OCI-LY3 (cell line): ENCODE data around the gene PIK3C2G.

ENCODE experiments used
- H2AFZ ChIP-seq: fragments of 200-600, 300-600 bp; shearing (Covaris generic); 2 replicates; pipeline ENCODE4 v1.6.0; 2014; ENCODE audit warnings: antibody characterized with exemption, low read depth, low read length
- H3K27ac ChIP-seq: fragments of 200-600, 300-600 bp; sonication (generic); 2 replicates; pipeline ENCODE4 v1.5.1; 2014; ENCODE audit warnings: mild to moderate bottlenecking, low read length, moderate library complexity, mixed read lengths
- H3K27me3 ChIP-seq: fragments of 200-600, 300-600 bp; sonication (generic); 2 replicates; pipeline ENCODE4 v1.6.1; 2014; ENCODE audit warnings: low read depth, low read length, mixed read lengths
- H3K36me3 ChIP-seq: fragments of 200-600, 300-600 bp; sonication (generic); replicated peaks from 2 replicates; pipeline ENCODE3; 2014; ENCODE audit warnings: low read depth, low read length, mixed read lengths
- H3K4me1 ChIP-seq: fragments of 300-600, 200-600 bp; sonication (generic); 2 replicates; pipeline ENCODE4 v1.6.1; 2014; ENCODE audit warnings: low read length, mixed read lengths
- H3K4me2 ChIP-seq: fragments of 200-600, 300-600 bp; sonication (generic); 2 replicates; pipeline ENCODE4 v1.6.1; 2014; ENCODE audit warnings: low read length, mixed read lengths
- H3K4me3 ChIP-seq: fragments of 300-600, 200-600 bp; sonication (generic); 2 replicates; pipeline ENCODE4 v1.5.1; 2014; ENCODE audit warnings: antibody characterized with exemption, mild to moderate bottlenecking, low read length, moderate library complexity
- H3K79me2 ChIP-seq: fragments of 300-600, 200-600 bp; shearing (Covaris generic); 2 replicates; pipeline ENCODE4 v1.6.1; 2014; ENCODE audit warnings: mild to moderate bottlenecking, low read length, mixed read lengths
- H3K9ac ChIP-seq: fragments of 300-600, 200-600 bp; shearing (Covaris generic); 2 replicates; pipeline ENCODE4 v1.6.0; 2014; ENCODE audit warnings: mild to moderate bottlenecking, low read length, moderate library complexity
- H3K9me3 ChIP-seq: fragments of 200-600, 300-600 bp; shearing (Covaris generic); 2 replicates; pipeline ENCODE4 v1.6.1; 2014; ENCODE audit warnings: low read length, mixed read lengths; ENCODE audit not compliant: insufficient read depth
- H4K20me1 ChIP-seq: fragments of 200-600, 300-600 bp; sonication (generic); 2 replicates; pipeline ENCODE4 v1.6.1; 2016; ENCODE audit warnings: low read length, mixed read lengths; ENCODE audit not compliant: insufficient read depth
- EZH2phosphoT487 ChIP-seq: fragments of 200-600 bp; shearing (Covaris generic); IDR thresholded peaks from 2 replicates; pipeline ENCODE4 v1.6.1; 2018; ENCODE audit warnings: antibody characterized with exemption, mixed run types, low read depth
- TF ChIP-seq, protein P1 (sequence below): fragments of 200-600, 300-600 bp; sonication (generic); IDR thresholded peaks from 2 replicates; pipeline ENCODE4 v1.5.1; 2014; ENCODE audit warnings: antibody characterized with exemption, low read length, low read depth

Gene PIK3C2G

DNA sequence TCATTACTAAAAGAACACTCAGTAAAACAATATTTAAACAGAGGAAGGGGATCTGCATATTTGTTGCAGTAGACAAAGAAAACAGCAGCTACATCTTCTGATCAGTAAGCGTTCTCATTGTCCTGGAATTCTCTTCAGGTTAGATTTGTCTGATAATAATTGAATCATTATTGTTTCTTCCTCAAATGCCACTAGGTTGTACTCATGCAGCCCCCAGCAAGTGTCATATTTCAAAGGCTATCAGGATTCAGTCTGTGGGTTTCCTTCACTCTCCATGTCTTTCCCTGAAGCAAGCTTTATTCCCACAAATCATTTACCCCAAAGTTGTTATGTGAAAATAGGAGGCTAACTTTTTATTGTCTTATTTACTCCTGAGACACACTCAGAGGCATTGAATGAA, 14.7 kb downstream of the PIK3C2G start:
- H2AFZ ChIP-seq = no peak overlapping the region
- H3K36me3 ChIP-seq = no peaks in the 10 kb centered on the region
- H3K9me3 ChIP-seq = no peaks in the 10 kb centered on the region
- no peaks in the 10 kb centered on the region for H4K20me1 ChIP-seq
- TF ChIP-seq, protein P1, sequence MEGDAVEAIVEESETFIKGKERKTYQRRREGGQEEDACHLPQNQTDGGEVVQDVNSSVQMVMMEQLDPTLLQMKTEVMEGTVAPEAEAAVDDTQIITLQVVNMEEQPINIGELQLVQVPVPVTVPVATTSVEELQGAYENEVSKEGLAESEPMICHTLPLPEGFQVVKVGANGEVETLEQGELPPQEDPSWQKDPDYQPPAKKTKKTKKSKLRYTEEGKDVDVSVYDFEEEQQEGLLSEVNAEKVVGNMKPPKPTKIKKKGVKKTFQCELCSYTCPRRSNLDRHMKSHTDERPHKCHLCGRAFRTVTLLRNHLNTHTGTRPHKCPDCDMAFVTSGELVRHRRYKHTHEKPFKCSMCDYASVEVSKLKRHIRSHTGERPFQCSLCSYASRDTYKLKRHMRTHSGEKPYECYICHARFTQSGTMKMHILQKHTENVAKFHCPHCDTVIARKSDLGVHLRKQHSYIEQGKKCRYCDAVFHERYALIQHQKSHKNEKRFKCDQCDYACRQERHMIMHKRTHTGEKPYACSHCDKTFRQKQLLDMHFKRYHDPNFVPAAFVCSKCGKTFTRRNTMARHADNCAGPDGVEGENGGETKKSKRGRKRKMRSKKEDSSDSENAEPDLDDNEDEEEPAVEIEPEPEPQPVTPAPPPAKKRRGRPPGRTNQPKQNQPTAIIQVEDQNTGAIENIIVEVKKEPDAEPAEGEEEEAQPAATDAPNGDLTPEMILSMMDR = no peak
- no peak for TF ChIP-seq EZH2phosphoT487
- H3K4me2 ChIP-seq = no peak overlapping the region
- no peaks in the 10 kb centered on the region for H3K27me3 ChIP-seq
- no peaks in the 10 kb centered on the region for H3K4me1 ChIP-seq
- no peak overlapping the region for H3K9ac ChIP-seq
- no peaks in the 10 kb centered on the region for H3K79me2 ChIP-seq
- H3K27ac ChIP-seq = no peak overlapping the region
- H3K4me3 ChIP-seq = no peak overlapping the region

DNA sequence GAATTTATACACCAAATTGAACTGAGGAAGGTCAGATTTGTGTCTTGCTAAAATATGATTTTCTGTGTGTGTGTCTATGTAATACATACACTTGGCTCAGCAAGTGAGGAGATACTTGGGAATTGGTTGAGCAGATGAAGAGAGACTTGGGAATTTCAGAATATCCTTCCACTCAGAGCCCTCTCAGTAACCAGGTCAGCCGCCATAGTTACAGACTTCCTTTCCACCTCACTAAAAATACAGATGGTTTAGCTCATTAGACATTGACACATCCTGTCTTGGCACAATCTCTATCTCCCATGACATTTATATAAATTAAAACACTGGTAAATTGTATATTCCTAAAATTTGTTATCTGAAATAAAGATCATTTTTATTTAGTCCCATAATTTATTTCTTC, 15.9 kb downstream of the PIK3C2G start:
- H4K20me1 ChIP-seq = no peaks in the 10 kb centered on the region
- H3K4me3 ChIP-seq = no peak overlapping the region
- H3K36me3 ChIP-seq = no peaks in the 10 kb centered on the region

DNA sequence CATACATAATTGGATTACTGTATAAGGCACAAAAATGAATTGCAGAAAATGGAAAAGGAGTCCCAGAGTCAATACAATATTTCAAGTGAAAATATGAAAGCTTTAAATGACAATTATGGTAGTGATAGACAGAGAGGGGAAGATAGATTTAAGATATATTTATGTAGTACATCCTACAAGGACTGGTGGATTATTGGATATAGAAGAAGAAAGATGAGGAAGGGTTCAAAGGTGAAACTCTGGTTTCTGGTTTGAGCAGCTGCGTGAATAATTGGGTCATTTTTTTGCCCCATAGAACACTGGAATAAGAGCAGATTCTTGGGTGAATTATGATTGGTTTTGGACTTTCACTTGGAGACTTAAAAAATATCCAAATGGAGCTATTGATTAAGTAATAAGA, 19.4 kb downstream of the PIK3C2G start:
- no peaks in the 10 kb centered on the region for H3K4me1 ChIP-seq
- H3K79me2 ChIP-seq = no peaks in the 10 kb centered on the region
- H4K20me1 ChIP-seq = no peaks in the 10 kb centered on the region
- H3K27me3 ChIP-seq = no peaks in the 10 kb centered on the region
- no peaks in the 10 kb centered on the region for H3K9me3 ChIP-seq
- no peak overlapping the region for H3K4me3 ChIP-seq
- no peak overlapping the region for H3K4me2 ChIP-seq
- TF ChIP-seq, protein P1 = no peak
- TF ChIP-seq EZH2phosphoT487 = no peak
- no peaks in the 10 kb centered on the region for H3K36me3 ChIP-seq
- no peak overlapping the region for H2AFZ ChIP-seq
- H3K9ac ChIP-seq = no peak overlapping the region
- H3K27ac ChIP-seq = no peak overlapping the region

More for the DNA sequence above, 15.9 kb downstream of the PIK3C2G start:
- H3K4me2 ChIP-seq = no peak overlapping the region
- H3K27me3 ChIP-seq = no peaks in the 10 kb centered on the region
- no peak overlapping the region for H3K27ac ChIP-seq
- H3K9me3 ChIP-seq = no peaks in the 10 kb centered on the region
- H3K79me2 ChIP-seq = no peaks in the 10 kb centered on the region
- H2AFZ ChIP-seq = no peak overlapping the region
- H3K4me1 ChIP-seq = no peaks in the 10 kb centered on the region
- TF ChIP-seq, protein P1 = no peak
- H3K9ac ChIP-seq = no peak overlapping the region

DNA sequence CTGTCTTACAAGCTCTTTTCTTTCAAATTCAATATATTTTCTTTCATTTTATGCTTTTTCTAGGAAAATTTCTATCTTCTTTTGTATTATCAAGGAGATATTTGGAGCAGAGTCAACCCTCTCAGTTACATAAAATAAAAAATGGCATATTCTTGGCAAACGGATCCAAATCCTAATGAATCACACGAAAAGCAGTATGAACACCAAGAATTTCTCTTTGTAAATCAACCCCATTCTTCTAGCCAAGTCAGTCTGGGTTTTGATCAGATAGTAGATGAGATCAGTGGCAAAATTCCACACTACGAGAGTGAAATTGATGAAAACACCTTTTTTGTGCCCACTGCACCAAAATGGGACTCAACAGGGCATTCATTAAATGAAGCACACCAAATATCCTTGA, 20.6 kb downstream of the PIK3C2G start:
- no peaks in the 10 kb centered on the region for H3K36me3 ChIP-seq
- H4K20me1 ChIP-seq = no peaks in the 10 kb centered on the region
- TF ChIP-seq, protein P1 = no peak
- TF ChIP-seq EZH2phosphoT487 = no peak
- H3K79me2 ChIP-seq = no peaks in the 10 kb centered on the region
- H3K27me3 ChIP-seq = no peaks in the 10 kb centered on the region
- H3K4me2 ChIP-seq = no peak overlapping the region
- H3K9ac ChIP-seq = no peak overlapping the region
- 0 out of 2 replicates have a peak overlapping the region, but pooled peaks have one; percentile 15 for H2AFZ ChIP-seq
- no peaks in the 10 kb centered on the region for H3K9me3 ChIP-seq
- no peak overlapping the region for H3K4me3 ChIP-seq
- H3K27ac ChIP-seq = no peak overlapping the region
- H3K4me1 ChIP-seq = no peaks in the 10 kb centered on the region
